BLaER1 treated with 17β-estradiol and CSF1 and Interleukin-3, amounts not matched to agents 10 nM and 100 nM (cell line): Measurements from ENCODE around the gene ERC1.

Experiments
- H3K27ac ChIP-seq, 11 experiments: shearing (Covaris generic); formaldehyde crosslinking; 2 replicates each; pipeline ENCODE4 v1.8.1; 2022
- H3K27me3 ChIP-seq, 11 experiments: shearing (Covaris generic); formaldehyde crosslinking; 2 replicates each; pipeline ENCODE4 v1.8.1; 2022
- H3K36me3 ChIP-seq, 11 experiments: shearing (Covaris generic); formaldehyde crosslinking; 2 replicates each; pipeline ENCODE4 v1.8.1; 2022
- H3K4me1 ChIP-seq, 10 experiments: shearing (Covaris generic); formaldehyde crosslinking; 2 replicates each; pipeline ENCODE4 v1.8.1; 2022
- H3K4me2 ChIP-seq, 11 experiments: shearing (Covaris generic); formaldehyde crosslinking; 2 replicates each; pipeline ENCODE4 v1.8.1; 2022
- H3K4me3 ChIP-seq, 10 experiments: shearing (Covaris generic); formaldehyde crosslinking; 2 replicates each; pipeline ENCODE4 v1.8.1; 2022
- H3K9ac ChIP-seq, 11 experiments: shearing (Covaris generic); formaldehyde crosslinking; 2 replicates each; pipeline ENCODE4 v1.8.1; 2022
- H3K9me3 ChIP-seq, 11 experiments: shearing (Covaris generic); formaldehyde crosslinking; replicated peaks in 1 of 11; 2 replicates each; pipeline ENCODE4 v1.8.1; 2022
- H4K20me1 ChIP-seq, 11 experiments: shearing (Covaris generic); formaldehyde crosslinking; 2 replicates each; pipeline ENCODE4 v1.8.1; 2022
- Cebpa-rat ChIP-seq, 11 experiments: shearing (Covaris generic); IDR thresholded peaks; 2 replicates each; pipeline ENCODE4 v1.8.1; 2022

Gene ERC1

DNA sequence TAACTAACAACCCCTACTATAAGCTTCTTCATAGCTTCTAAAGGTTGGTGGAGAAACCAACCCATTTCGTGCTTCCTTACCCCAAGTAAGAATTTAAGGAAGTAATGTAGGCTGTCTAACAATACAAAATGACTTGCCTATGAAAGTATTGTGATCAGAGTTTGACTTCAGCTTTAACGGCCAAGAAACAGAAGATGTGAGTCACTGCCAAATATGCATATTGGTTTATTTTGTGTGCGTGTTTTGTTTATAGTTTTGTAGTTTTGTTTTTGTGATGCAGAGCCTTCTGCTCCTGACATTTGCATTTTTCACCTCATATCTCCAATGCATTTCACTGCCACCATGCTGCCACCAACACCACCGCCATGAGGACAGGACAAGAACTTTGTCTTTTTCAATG lies 457.3 kb downstream of the ERC1 start:
- Histone ChIP-seq H3K4me1 (no peaks in the 10 kb centered on the region), H3K9me3 (peaks cover 0 to 8% (median 0%) of the 10 kb centered on the region in 11 experiments; a peak in 1 of 22 replicates), H3K27me3 (no peaks in the 10 kb centered on the region), H3K4me2 (no peak overlapping the region), H3K27ac (no peak overlapping the region), H3K36me3 (peaks cover 27 to 88% (median 47%) of the 10 kb centered on the region in 11 experiments), H3K9ac (no peak overlapping the region), H3K4me3 (no peak overlapping the region), H4K20me1 (no peaks in the 10 kb centered on the region)
- TF ChIP-seq Cebpa-rat (IDR thresholded peaks at IDR 0.05): no peak

DNA sequence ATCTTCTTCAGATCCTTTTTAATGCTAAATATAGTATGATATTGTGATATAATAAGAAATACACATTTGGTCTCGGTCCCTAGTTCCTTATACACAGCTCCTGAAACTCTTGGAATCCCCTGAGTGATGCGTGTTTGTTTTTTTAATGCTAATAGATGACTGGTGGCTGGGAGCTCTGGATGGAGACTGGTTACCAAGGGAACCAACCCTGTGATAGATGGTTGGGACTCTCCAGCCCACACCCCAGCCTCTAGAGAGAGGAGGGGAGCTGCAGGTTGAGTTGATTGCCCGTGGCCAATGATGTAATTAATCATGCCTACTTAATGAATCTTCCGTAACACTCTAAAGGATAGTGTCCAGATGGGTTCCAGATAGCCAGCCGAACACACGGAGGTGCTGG lies 462.8 kb downstream of the ERC1 start:
- H3K9me3 ChIP-seq: 0 out of 22 replicates have a peak, but pooled peaks cover 0 to 6% (median 0%) of the 10 kb centered on the region in 11 experiments
- H3K4me3 ChIP-seq: no peak overlapping the region
- TF ChIP-seq Cebpa-rat (IDR thresholded peaks at IDR 0.05): no peak
- H3K4me2 ChIP-seq: no peak overlapping the region
- H3K27me3 ChIP-seq: no peaks in the 10 kb centered on the region
- no peaks in the 10 kb centered on the region for H3K4me1 ChIP-seq
- no peaks in the 10 kb centered on the region for H4K20me1 ChIP-seq
- no peak overlapping the region for H3K9ac ChIP-seq
- H3K27ac ChIP-seq: no peak overlapping the region
- H3K36me3 ChIP-seq: peaks cover 12 to 78% (median 27%) of the 10 kb centered on the region in 11 experiments; a peak in 20 of 22 replicates

DNA sequence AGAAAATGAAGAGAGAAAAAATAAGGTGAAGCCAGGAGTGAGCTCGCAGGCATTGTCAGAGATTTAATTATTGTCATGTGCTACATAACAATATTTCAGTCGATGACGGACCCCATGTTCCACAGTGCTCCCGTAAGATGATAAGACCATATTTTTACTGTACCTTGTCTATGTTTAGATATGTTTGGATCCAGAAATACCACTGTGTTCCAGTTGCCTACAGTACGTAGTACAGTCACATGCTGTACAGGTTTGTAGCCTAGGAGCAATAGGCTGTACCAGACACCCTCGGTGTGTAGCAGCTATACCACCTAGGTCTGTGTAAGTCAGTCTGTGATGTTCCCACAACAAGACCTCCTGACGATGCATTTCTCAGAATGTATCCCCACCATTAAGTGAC lies 465.9 kb downstream of the ERC1 start:
- H3K36me3 ChIP-seq: peaks cover 0 to 67% (median 13%) of the 10 kb centered on the region in 11 experiments; a peak in 15 of 22 replicates
- H3K4me3 ChIP-seq: no peak overlapping the region
- TF ChIP-seq Cebpa-rat (IDR thresholded peaks at IDR 0.05): no peak
- H3K27me3 ChIP-seq: no peaks in the 10 kb centered on the region
- H4K20me1 ChIP-seq: no peaks in the 10 kb centered on the region
- H3K27ac ChIP-seq: no peak overlapping the region
- no peaks in the 10 kb centered on the region for H3K4me1 ChIP-seq
- H3K9me3 ChIP-seq: peaks cover 6 to 11% (median 8%) of the 10 kb centered on the region in 11 experiments; a peak in 15 of 22 replicates
- no peak overlapping the region for H3K9ac ChIP-seq
- no peak overlapping the region for H3K4me2 ChIP-seq

DNA sequence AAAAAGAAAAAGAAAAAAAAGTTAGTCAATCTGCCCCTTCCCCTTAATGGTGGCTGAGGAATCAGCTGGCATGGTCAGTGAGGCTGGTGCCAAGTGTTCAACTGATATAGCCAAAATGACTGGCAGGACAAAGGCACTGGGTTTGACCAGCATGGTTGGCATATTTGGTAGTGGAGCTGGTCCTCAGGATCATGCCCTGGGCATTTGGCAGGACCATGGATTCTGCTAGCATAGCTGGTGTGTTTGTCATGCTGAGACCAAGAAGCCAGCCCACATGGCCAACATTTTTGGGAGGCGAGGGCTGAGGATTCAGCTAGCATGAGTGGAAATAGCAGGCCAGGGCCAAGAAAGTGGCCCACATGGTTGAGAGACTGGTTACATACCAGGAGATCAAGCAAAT lies 466.9 kb downstream of the ERC1 start:
- Histone ChIP-seq H3K9me3 (peaks cover 6 to 15% (median 10%) of the 10 kb centered on the region in 11 experiments; a peak in 15 of 22 replicates), H3K27ac (no peak overlapping the region), H3K4me1 (no peaks in the 10 kb centered on the region), H3K4me2 (no peak overlapping the region), H3K36me3 (peaks cover 0 to 62% (median 11%) of the 10 kb centered on the region in 11 experiments; a peak in 14 of 22 replicates), H4K20me1 (no peaks in the 10 kb centered on the region), H3K9ac (no peak overlapping the region), H3K27me3 (no peaks in the 10 kb centered on the region), H3K4me3 (no peak overlapping the region)
- TF ChIP-seq Cebpa-rat (IDR thresholded peaks at IDR 0.05): no peak

DNA sequence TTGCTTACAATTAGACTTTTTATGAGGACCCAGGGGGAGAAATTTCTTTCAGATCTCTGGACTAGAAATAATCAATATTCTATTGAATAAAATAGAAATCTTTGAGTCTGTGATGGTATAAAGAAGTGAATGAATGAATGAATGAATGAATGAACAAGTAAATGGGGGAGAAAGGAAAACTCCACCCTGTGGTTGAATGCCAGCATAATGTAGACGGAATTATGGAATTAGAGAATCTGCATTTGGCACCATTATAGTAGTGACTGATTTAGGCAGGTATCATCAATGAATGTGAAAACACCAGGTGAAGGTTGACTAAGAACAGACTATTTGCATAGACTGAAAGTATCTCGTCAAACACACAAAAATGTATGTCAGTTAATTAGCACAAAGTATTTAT lies 468.3 kb downstream of the ERC1 start:
- H3K9me3 ChIP-seq: peaks cover 6 to 15% (median 10%) of the 10 kb centered on the region in 11 experiments; a peak in 15 of 22 replicates
- H4K20me1 ChIP-seq: no peaks in the 10 kb centered on the region
- no peak overlapping the region for H3K4me3 ChIP-seq
- H3K4me2 ChIP-seq: no peak overlapping the region
- peaks cover 0 to 51% (median 11%) of the 10 kb centered on the region in 11 experiments; a peak in 13 of 22 replicates for H3K36me3 ChIP-seq
- no peak for TF ChIP-seq Cebpa-rat (IDR thresholded peaks at IDR 0.05)
- H3K4me1 ChIP-seq: peaks cover 4 to 10% (median 8%) of the 10 kb centered on the region in 10 experiments; a peak in 15 of 20 replicates
- H3K27me3 ChIP-seq: no peaks in the 10 kb centered on the region
- H3K9ac ChIP-seq: no peak overlapping the region
- H3K27ac ChIP-seq: no peak overlapping the region

DNA sequence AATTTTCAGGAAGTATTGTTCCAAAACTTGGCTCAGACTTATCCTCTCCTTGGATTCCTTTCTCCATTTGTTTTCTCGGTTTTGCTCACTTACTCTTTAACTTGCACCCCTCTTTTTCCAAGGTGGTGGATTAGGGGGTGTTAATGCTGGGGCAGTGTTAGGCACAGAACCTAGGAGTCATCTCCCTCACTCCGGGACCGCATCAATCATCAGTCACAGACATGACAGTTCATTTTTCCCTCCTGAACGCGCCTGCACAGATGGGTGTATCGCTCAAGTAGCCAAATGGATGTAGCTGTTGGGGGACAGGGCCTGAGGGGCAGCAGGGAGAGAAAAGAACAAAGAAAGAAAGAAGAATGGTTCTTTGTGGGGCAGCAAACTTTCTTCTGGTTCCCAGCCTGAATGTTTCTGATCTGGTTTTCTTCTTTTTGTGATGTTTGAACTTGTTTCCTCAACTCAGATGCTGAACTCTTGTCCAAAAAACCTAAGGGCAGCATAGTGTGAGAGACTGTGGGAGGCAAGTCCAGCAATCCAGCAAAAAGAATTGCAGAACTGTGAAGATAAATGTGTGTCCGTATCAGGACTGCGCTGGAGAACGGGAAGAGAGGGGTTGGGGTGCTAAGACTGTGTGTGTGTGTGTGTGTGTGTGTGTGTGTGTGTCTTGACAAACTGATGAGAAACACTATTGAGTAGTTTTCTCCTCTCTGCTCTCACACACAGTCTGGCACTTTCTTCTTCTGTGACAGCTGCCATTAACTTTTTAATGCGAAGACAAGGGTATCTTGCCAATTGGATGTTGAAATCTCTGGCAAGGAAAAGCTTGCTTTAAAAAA lies 472.3 kb downstream of the ERC1 start:
- no peak for TF ChIP-seq Cebpa-rat (IDR thresholded peaks at IDR 0.05)
- Histone ChIP-seq H3K27me3 (no peaks in the 10 kb centered on the region), H3K4me1 (peaks cover 5 to 24% (median 15%) of the 10 kb centered on the region in 10 experiments; a peak in 15 of 20 replicates), H3K4me2 (peak overlapping the region in 5 of 11 experiments; percentile 3 to 51 (median 27); a peak in 4 of 22 replicates), H3K9ac (no peak overlapping the region), H3K27ac (no peak overlapping the region), H4K20me1 (no peaks in the 10 kb centered on the region), H3K36me3 (peaks cover 0 to 36% (median 9%) of the 10 kb centered on the region in 11 experiments; a peak in 12 of 22 replicates), H3K9me3 (peaks cover 6 to 16% (median 11%) of the 10 kb centered on the region in 11 experiments; a peak in 15 of 22 replicates), H3K4me3 (no peak overlapping the region)

DNA sequence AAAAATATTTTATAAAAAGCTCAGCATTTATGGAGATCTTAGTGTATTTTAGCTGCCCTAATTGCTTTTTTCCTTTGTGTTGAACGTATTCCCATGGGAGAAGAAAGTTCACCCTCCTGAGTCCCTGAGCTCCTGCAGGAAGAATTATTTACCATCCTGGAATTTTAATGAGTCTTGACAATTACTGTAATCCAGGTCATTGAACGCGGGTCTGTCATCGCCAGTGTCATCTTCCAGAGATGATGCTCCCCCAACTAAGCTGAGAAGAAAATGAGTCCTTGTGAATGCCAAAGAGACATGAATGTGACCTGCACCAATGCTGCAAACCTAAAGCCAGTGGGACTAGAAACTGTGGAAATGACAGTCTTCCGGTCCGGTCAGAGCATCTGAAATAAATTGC lies 473.9 kb downstream of the ERC1 start:
- peak overlapping the region in 5 of 11 experiments; percentile 3 to 51 (median 46); a peak in 5 of 22 replicates for H3K4me2 ChIP-seq
- H3K9ac ChIP-seq: no peak overlapping the region
- TF ChIP-seq Cebpa-rat (IDR thresholded peaks at IDR 0.05): no peak
- no peaks in the 10 kb centered on the region; a peak in 1 of 22 replicates for H4K20me1 ChIP-seq
- peaks cover 0 to 22% (median 11%) of the 10 kb centered on the region in 11 experiments; a peak in 13 of 22 replicates for H3K36me3 ChIP-seq
- H3K9me3 ChIP-seq: peaks cover 6 to 16% (median 11%) of the 10 kb centered on the region in 11 experiments; a peak in 15 of 22 replicates
- no peak overlapping the region for H3K4me3 ChIP-seq
- peaks cover 5 to 26% (median 20%) of the 10 kb centered on the region in 10 experiments; a peak in 18 of 20 replicates for H3K4me1 ChIP-seq
- H3K27ac ChIP-seq: no peak overlapping the region
- H3K27me3 ChIP-seq: no peaks in the 10 kb centered on the region

DNA sequence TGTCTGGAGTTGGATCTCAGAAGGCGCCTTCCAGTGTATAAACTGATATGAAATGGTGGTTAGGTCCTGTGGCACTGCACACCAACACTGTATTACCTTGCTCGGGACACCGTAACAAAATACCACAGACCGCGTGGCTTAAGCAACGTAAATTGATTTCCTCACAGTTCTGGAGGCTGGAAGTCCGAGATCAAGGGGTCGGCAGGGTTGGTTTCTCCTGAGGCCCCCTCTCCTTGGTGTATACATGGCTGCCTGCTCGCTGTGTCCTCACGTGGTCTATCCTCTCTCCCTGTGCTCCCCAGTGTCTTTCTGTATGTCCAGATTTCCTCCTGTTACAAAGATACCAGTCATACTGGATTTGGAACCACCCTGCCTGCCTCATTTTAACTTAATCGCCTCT lies 475.0 kb downstream of the ERC1 start:
- H3K4me1 ChIP-seq: peaks cover 5 to 29% (median 22%) of the 10 kb centered on the region in 10 experiments; a peak in 18 of 20 replicates
- peaks cover 0 to 23% (median 11%) of the 10 kb centered on the region in 11 experiments; a peak in 13 of 22 replicates for H3K36me3 ChIP-seq
- no peak for TF ChIP-seq Cebpa-rat (IDR thresholded peaks at IDR 0.05)
- peaks cover 6 to 16% (median 11%) of the 10 kb centered on the region in 11 experiments; a peak in 15 of 22 replicates for H3K9me3 ChIP-seq
- no peak overlapping the region for H3K9ac ChIP-seq
- no peak overlapping the region for H3K27ac ChIP-seq
- no peak overlapping the region for H3K4me3 ChIP-seq
- H4K20me1 ChIP-seq: no peaks in the 10 kb centered on the region; a peak in 1 of 22 replicates
- H3K27me3 ChIP-seq: no peaks in the 10 kb centered on the region
- H3K4me2 ChIP-seq: 0 out of 22 replicates have a peak overlapping the region, but pooled peaks of 1 of the 11 experiments have one; percentile 14
